ENCODE measurements around the gene DEFB132. TPM values are rescaled to one million over a fixed set of nuclear protein-coding genes. Genes with fewer than 3 reads are reported as not detected.

The DEFB132 gene
- total and polyA plus RNA-seq, 2 of the 4 experiments (the other 2 are of a cell fraction) = not detected

DNA sequence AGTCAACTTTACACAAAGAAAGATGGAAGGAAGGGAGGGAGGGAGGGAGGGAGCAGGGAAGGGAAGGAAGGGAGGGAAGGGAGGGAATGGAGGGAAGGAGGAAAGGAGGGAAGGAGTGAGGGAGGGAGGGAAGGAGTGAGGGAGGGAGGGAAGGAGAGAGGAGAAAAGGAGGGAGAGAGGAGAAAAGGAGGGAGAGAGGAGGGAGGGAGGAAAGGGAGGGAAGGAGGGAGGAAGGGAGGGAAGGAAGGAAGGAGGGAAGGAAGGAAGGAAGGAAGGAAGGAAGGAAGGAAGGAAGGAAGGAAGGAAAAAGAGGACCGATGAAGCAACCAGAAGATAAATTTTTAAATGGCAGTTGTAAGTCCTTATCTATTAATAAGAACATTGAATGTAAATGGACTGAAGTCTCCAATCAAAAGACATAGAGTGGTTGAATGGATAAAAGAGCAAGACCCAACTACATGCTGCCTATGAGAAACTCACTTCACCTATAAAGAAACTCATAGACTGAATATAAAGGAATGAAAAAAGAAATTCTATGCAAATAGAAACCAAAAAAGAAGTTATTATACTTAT lies 36.2 kb upstream of the DEFB132 start:
- no peak overlapping the region for H2BK15ac ChIP-seq (ENCODE audit: low read depth, low read length)
- no peak overlapping the region for H2BK20ac ChIP-seq (ENCODE audit: low read depth, low read length)
- H3K9ac ChIP-seq (ENCODE audit: low read depth, low read length) = no peak overlapping the region
- H3K4me1 ChIP-seq (ENCODE audit: control insufficient read depth, insufficient read depth, low read length) = no peaks in the 10 kb centered on the region
- H3K4ac ChIP-seq (ENCODE audit: low read depth, low read length) = no peak overlapping the region
- H3K36me3 ChIP-seq (ENCODE audit: control insufficient read depth, insufficient read depth, low read length) = no peaks in the 10 kb centered on the region
- H3K23ac ChIP-seq (ENCODE audit: low read depth, low read length) = no peak overlapping the region
- no peaks in the 10 kb centered on the region for H3K79me1 ChIP-seq (ENCODE audit: low read depth in 1 of 2, low read length in 2 of 2)
- ChIA-PET POLR2A (ENCODE audit: unreplicated experiment) (no interaction called here), CTCF (no interaction called here)
- no peak overlapping the region for H3K14ac ChIP-seq (replicated peaks; ENCODE audit: low read depth, low read length)
- H3K4me3 ChIP-seq (ENCODE audit: insufficient read depth, low read depth, low read length) = no peak overlapping the region
- no peak overlapping the region for H2AK5ac ChIP-seq (ENCODE audit: low read depth, low read length)
- H2AK9ac ChIP-seq (replicated peaks; ENCODE audit: low read depth, low read length, poor library complexity) = no peak overlapping the region
- H2BK120ac ChIP-seq (ENCODE audit: low read depth, low read length) = no peak overlapping the region
- H2BK5ac ChIP-seq (ENCODE audit: low read depth, low read length, poor library complexity, severe bottlenecking) = no peak overlapping the region
- no peak for ATAC-seq (ENCODE audit: low read depth)
- DNase-seq = no peak
- no peak overlapping the region for H3K18ac ChIP-seq (ENCODE audit: low read depth, low read length)
- H3K27ac ChIP-seq (ENCODE audit: insufficient read depth, low read length) = no peak overlapping the region
- in situ Hi-C loops (cut with MboI; ENCODE audit: low sequenced_read_pairs) = no loop called here
- no peak for TF ChIP-seq FOS (IDR thresholded peaks at IDR 0.05; ENCODE audit: low read depth, low read length)
- no peak for TF ChIP-seq CHD1 (IDR thresholded peaks at IDR 0.05; ENCODE audit: low read depth, low read length)
- TF ChIP-seq RAD21 (IDR thresholded peaks at IDR 0.05; ENCODE audit: low read length) = no peak
- no peak for TF ChIP-seq RCOR1 (IDR thresholded peaks at IDR 0.05; ENCODE audit: insufficient replicate concordance, low read length)
- TF ChIP-seq, protein P1, sequence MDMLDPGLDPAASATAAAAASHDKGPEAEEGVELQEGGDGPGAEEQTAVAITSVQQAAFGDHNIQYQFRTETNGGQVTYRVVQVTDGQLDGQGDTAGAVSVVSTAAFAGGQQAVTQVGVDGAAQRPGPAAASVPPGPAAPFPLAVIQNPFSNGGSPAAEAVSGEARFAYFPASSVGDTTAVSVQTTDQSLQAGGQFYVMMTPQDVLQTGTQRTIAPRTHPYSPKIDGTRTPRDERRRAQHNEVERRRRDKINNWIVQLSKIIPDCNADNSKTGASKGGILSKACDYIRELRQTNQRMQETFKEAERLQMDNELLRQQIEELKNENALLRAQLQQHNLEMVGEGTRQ (IDR thresholded peaks at IDR 0.05; ENCODE audit: low read depth, low read length) = no peak
- TF ChIP-seq MXI1 (IDR thresholded peaks at IDR 0.05; ENCODE audit: borderline replicate concordance, low read depth, low read length) = no peak
- no peak for TF ChIP-seq NFE2L2 (IDR thresholded peaks at IDR 0.05; ENCODE audit: low read depth, low read length)
- no peak for TF ChIP-seq MAZ (IDR thresholded peaks at IDR 0.05; ENCODE audit: borderline replicate concordance, low read depth, low read length)
- TF ChIP-seq MAFK (IDR thresholded peaks at IDR 0.05; ENCODE audit: low read depth, low read length) = no peak
- TF ChIP-seq SMC3 (IDR thresholded peaks at IDR 0.05; ENCODE audit: low read depth, low read length) = no peak
- TF ChIP-seq RFX5 (IDR thresholded peaks at IDR 0.05; ENCODE audit: low read depth, low read length) = no peak
- TF ChIP-seq, protein P2, sequence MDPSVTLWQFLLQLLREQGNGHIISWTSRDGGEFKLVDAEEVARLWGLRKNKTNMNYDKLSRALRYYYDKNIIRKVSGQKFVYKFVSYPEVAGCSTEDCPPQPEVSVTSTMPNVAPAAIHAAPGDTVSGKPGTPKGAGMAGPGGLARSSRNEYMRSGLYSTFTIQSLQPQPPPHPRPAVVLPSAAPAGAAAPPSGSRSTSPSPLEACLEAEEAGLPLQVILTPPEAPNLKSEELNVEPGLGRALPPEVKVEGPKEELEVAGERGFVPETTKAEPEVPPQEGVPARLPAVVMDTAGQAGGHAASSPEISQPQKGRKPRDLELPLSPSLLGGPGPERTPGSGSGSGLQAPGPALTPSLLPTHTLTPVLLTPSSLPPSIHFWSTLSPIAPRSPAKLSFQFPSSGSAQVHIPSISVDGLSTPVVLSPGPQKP (IDR thresholded peaks at IDR 0.05; ENCODE audit: borderline replicate concordance, low read depth, low read length) = no peak
- intact Hi-C loops (cut with micrococcal nuclease) = no loop called here
- H3K4me2 ChIP-seq (ENCODE audit: low read depth, low read length) = no peak overlapping the region
- peaks cover 3% of the 10 kb centered on the region; the same call in 1 of the 2 replicates for H3K27me3 ChIP-seq (ENCODE audit: control insufficient read depth, insufficient read depth, low read length)
- H3K9me3 ChIP-seq (ENCODE audit: control insufficient read depth, insufficient read depth, low read length) = no peaks in the 10 kb centered on the region
- no peak overlapping the region for H4K8ac ChIP-seq (ENCODE audit: low read depth in 2 of 2, low read length in 2 of 2)
- dilution Hi-C loops (cut with HindIII; ENCODE audit: low sequenced_read_pairs, unreplicated experiment) = no loop called here
- WGBS, 2 experiments (ENCODE audit: extremely low coverage in 2 of 2, insufficient read length in 1 of 2) = no CpG with 5 or more reads among the region's 1 CpG
- H4K5ac ChIP-seq (ENCODE audit: low read depth, low read length) = no peak overlapping the region
- no peaks in the 10 kb centered on the region for H4K20me1 ChIP-seq (ENCODE audit: insufficient read depth, low read length)
- H3K9me1 ChIP-seq (ENCODE audit: insufficient read depth, low read length) = no peaks in the 10 kb centered on the region
- BruUV-seq (replicated peaks) = no TSS peak
- no peak overlapping the region for H4K91ac ChIP-seq (ENCODE audit: insufficient read depth, low read depth, low read length)
- H3K56ac ChIP-seq (ENCODE audit: extremely low read depth, insufficient read depth, low read length) = no peak overlapping the region
- no peak overlapping the region for H2AFZ ChIP-seq (replicated peaks; ENCODE audit: low read length, poor library complexity)
